Uterine smooth muscle cell (primary cell): ENCODE results near the gene ANKRD6. TPM values are rescaled to one million over a fixed set of nuclear protein-coding genes. Genes with fewer than 3 reads are reported as not detected.

ENCODE experiments used
- total RNA-seq: library from RNA; depleted of rRNA; stranded (reverse); fragments of >200 nt; gene quantifications from 2 replicates; pipeline ENCODE4 v1.2.3, GENCODE V29; 2014

ANKRD6 gene
- total RNA-seq, result 2.0 and 2.7 TPM in 2 replicates

GRCh38 chr6:89432875-89433251 lies at the start of gene ANKRD6:
TSS of gene ANKRD6 (plus strand) at chr6:89433152. CDS start at chr6:89566977, 133,825 bp downstream.

GRCh38 chr6:89412071-89413005 lies 20.6 kb upstream of the ANKRD6 start, which contains the start of gene RRAGD:
TSS of gene RRAGD (minus strand) at chr6:89412273. CDS start at chr6:89411993, 280 bp downstream.

GRCh38 chr6:89638320-89639195 lies 205.6 kb downstream of the ANKRD6 start, which contains the start of gene LYRM2:
TSS of gene LYRM2 (minus strand) at chr6:89638747. CDS start at chr6:89638716, 31 bp downstream.

Other genes starting within 250 kb of the ANKRD6 start
- gene GABRR1, start 215.8 kb upstream of the ANKRD6 start, total RNA-seq, result not detected in 2 replicates
- 0.11 and 0.12 TPM in 2 replicates for gene GABRR2, start 117.9 kb upstream of the ANKRD6 start, total RNA-seq
- gene UBE2J1, start 80.4 kb upstream of the ANKRD6 start, total RNA-seq, result 34.8 and 36.5 TPM in 2 replicates
- 2.3 and 3.2 TPM in 2 replicates for gene RRAGD, start 20.9 kb upstream of the ANKRD6 start, total RNA-seq
- 32.2 and 37.3 TPM in 2 replicates for gene LYRM2, start 205.6 kb downstream of the ANKRD6 start, total RNA-seq